ENCODE measurements around the gene CBARP.

GRCh38 chr19:1226522-1227303, 11.1 kb downstream of the CBARP start:
- TF ChIP-seq CTCF (IDR thresholded peaks at IDR 0.05) (no peak), EP300 (IDR thresholded peaks at IDR 0.05) (no peak)

All from upper lobe of left lung (tissue), 4 donors.